HG02678 (cell line): ENCODE results near the gene OAS3.
"Not testable (repeated sequence)": the region's sequence is repeated elsewhere in the genome, so short reads cannot be mapped to it uniquely, and the experiment has no call there.

Experiments used
- ATAC-seq: cut with Tn5 transposase; IDR thresholded peaks from one replicate; pipeline ENCODE4 v1.9.1; 2021; ENCODE audit warnings: mild to moderate bottlenecking, moderate library complexity; ENCODE audit not compliant: unreplicated experiment

Gene OAS3

DNA sequence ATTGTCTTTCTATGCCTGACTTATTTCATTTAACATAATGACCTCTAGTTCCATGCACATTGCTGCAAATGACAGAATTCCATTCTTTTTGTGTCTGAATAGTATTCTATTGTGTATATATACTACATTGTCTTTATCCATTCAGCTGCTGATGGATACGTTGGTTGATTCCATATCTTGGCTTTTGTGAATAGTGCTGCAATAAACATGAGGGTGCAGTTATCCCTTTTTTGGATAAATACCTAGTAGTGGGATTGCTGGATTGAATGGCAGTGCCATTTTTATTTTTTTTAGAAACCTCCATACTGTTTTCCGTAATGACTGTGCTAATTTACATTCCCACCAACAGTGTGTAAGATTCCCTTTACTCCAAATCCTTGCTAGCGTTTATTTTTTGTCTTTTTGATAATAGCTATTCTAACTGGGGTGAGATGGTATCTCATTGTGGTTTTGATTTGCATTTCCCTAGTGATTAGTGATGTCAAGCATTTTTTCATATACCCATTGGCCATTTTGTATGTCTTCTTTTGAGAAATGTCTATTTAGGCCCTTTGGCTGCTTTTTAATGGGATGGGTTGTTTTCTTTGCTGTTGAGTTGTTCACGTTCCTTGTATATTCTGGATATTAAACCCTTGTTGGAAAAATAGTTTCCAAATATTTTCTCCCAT, 42.4 kb downstream of the OAS3 start:
- ATAC-seq: no peak

GRCh38 chr12:112985642-112986290, 47.5 kb downstream of the OAS3 start:
- no peak for ATAC-seq

GRCh38 chr12:112986291-112986800, 48.1 kb downstream of the OAS3 start:
- ATAC-seq: no peak

DNA sequence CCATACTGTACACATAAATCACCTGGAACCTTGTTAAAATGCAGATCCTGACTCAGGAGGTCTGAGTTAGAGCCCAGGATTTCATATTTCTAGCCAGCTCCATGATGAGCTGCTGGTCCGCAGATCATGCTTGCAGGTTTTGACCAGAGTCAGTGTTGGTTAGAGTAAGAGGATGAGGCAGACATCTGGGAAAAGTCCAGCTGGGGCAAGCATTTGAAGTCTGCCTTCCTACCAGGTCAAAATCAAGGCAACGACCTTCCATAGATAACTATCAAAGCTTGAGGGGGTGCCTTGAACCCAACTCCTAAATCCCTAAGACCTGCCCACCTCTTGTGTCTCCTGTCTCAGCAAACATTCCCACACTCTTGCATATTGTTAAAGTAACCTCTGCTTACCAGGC, 49.3 kb downstream of the OAS3 start:
- ATAC-seq: no peak

GRCh38 chr12:112988224-112988623, 50.0 kb downstream of the OAS3 start:
- peak; percentile 55 for ATAC-seq

GRCh38 chr12:112988823-112989385, 50.6 kb downstream of the OAS3 start:
- ATAC-seq: not testable (repeated sequence)

DNA sequence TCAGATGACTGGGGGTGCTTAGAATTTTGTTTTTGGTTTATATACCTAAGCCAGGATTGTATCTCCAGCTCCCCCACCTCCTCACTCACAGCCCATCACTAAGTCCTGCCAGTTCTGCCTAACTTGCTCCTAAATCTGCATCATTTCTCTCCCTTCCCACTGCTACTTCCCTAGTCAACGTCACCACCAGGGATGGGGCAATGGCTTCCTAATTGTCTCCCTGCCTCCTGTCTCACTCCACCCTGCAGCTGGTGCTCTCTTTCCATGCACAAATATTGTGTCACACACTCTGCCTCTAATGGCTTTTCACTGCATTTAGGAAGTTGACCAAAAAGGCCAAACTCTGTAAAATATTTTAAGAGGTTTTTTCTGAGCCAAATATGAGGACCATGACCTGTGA, 51.5 kb downstream of the OAS3 start:
- ATAC-seq: no peak

DNA sequence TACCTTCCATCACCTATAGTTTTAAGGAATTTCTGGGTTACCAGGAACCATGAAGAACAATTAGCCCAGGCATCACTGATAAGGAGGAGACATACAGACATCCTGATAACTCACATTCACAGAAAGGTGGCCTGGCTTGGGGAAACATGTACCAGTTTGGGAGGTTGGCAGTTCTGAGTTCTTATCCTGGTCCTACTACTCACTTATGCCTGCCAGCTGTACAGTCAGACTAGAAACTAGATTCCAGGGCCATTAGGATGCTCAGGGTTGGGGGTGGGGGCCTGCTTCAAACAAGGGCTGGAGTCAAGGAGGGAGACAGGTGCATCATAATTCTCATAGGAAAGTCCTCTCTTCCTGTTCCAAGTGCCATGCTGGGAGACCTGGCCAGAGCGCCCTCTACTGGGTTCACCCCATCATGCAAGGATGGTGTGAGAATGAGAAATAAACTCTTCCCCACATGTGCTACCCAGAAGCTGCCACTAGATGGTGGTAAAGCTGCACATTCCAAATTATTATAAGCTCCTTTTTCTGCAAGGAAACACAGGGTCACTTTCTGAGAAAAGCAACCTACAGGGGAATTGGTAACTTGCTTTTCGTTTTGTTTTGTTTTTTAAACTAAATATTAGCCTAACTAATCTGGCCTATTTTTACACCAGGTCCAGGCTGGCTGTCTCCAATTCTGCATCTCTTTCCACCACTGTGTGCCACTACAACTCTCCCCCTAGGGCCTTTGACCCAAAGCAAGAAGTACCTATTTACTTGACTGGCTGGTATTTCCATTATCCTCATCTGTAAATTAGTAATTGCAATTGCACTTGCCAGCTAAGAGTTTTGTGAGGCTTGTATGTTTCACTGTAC, 54.5 kb downstream of the OAS3 start:
- ATAC-seq: no peak

GRCh38 chr12:112995008-112995407, 56.7 kb downstream of the OAS3 start:
- ATAC-seq: no peak

DNA sequence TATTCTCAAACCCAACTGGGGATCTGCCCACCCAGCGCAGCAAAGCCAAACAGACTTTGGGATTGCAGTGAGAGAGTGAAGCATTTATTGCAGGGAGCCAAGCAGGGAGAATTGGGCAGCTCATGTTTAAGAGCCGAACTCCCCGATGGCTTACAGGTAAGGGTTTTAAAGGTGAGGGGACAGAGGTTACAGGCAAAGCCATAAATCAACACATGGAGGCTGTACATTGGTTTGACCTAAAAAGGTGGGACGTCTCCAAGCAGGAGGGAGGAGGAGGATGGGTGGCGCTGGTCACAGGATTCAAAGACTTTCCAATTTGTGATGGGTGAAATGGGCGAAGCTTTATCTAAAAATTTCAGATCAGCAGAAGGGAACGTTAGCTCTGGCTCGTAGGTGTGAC, 58.2 kb downstream of the OAS3 start:
- no peak for ATAC-seq

GRCh38 chr12:112997506-112997905, 59.2 kb downstream of the OAS3 start:
- ATAC-seq: no peak

DNA sequence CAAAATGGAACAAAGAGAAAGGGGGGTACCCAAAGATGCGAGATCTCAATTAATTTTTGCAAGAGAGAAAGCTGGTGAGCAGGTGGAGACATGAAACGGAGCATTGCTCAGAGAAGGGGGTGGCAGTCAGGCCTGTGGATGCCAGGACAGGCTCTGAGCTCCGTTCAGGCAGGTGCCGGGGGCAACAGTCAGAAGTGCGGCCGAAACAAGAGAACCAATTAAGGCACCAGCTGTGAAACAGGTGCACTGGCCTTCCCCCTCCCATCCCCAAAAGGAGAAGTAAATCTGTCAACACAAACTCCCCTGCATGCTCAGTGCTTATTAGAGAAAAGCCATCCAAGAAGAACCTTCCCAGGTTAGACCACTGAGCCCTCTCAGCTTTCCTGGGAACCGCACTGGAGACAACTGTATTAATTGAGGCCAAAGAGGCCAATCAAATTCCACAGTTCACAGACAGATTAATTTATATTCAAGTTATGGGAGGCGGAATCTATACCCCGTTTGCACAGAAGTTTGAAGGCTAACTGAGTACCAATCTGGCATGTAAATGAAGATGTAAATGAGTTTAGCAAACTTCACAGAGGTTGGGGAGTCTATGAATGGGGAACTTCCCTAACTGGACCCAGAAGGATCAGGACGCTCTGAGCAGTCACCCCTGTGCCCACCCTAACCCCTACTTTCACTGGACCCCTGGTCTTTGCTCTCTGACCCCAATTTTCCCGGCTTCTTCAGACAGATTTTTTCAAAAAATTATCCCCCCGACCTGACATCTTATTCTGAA, 60.9 kb downstream of the OAS3 start:
- peak; percentile 94 for ATAC-seq

DNA sequence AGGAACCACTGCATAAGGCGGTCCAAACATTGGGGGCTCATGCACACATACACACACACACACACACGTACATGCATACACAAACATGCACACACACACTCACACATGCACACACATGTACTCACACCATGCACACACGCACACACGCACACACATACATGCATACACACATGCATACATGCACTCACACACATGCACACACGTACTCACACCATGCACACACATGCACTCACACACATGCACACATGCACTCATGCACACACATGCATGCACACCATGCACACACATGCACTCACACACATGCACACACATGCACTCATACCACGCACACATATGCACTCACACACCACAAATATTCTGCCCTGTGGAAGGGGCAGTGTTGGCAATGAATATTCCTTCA, 62.2 kb downstream of the OAS3 start:
- no peak for ATAC-seq

DNA sequence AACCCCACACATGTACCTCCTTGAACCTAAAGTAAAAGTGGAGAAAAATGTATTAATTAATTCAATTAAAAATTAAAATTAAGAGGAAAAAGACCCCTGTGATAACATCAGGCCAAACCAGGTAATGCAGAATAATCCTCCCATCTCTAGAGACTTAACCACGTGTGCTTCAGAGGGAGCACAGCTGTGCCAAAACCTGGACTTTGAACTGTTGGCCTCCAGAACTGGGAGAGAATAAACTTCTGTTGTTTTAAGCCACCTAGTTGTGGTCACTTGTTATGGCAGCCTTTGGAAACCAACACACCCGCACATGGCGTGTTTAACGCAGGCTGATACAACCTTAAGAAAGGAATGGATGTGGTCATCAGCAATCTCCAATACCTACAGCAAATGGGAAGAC, 63.9 kb downstream of the OAS3 start:
- ATAC-seq: no peak

GRCh38 chr12:113002676-113003075, 64.4 kb downstream of the OAS3 start:
- ATAC-seq: no peak

DNA sequence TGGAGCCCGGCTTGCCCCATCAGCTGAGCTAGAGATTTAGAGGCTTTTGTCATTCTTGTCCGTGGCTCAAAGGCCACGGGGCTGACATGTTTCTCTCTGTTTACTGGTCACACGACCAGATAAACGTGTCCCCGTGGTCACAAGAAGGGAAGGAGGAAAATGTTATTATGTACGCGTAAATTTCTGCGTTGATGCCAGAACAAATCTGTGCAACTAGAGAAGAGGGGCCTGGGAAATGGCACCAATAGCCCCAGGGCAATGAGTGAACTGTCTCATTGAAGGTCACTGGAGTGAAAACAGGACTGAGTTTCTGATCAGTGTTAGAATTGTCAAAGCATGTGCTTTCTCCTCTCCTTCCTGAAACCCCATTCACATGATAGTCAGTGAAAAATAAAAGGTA, 65.4 kb downstream of the OAS3 start:
- no peak for ATAC-seq

DNA sequence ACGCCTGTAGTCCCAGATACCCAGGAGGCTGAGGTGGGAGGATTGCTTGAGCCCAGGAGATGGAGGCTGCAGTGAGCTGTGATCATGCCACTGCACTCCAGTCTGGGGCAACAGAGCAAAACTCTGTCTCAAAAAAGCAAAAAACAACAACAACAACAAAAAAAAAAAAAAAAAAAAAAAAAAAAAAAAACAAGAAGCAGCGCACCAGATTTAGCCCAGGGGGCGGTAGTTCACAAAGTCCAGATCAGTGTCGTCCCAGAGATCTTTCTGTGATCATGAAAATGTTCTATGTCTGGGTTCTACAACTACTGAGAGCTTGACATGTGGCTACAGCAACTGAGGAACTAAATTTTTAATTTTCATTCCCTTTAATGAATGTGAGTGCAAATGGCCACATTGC, 67.5 kb downstream of the OAS3 start:
- no peak for ATAC-seq

DNA sequence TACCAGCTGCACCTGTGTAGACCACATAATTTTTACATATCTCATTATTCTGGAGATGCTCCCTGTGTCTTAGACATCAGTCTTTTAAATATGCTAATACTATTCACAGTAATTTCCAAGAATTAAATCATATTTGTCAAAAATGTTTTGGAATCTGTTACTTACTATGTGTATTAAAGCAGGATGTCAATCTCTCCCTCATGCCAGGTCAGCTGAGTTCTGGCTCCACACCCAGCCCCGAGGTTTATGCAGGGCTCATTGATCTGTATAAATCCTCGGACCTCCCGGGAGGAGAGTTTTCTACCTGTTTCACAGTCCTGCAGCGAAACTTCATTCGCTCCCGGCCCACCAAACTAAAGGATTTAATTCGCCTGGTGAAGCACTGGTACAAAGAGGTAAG, 67.9 kb downstream of the OAS3 start:
- ATAC-seq: no peak

DNA sequence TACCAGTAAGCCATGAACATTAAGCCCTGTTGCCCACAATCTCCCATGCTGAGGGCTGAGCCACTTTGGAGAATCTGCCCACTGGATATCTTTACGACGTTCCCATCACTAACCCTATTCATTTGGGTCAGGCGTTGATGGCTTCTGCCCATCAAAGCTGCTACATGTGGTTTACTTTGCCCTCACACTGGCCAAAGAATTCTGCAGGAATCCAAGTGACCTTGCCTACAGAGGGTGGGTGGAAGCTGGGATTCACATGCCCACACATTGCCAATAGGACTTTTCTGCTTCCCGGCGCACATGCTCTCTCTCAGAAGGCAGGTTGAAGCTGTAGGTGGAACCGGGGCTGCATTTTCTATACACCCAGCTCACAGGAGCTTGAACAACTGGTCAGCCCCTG, 68.4 kb downstream of the OAS3 start:
- no peak for ATAC-seq

DNA sequence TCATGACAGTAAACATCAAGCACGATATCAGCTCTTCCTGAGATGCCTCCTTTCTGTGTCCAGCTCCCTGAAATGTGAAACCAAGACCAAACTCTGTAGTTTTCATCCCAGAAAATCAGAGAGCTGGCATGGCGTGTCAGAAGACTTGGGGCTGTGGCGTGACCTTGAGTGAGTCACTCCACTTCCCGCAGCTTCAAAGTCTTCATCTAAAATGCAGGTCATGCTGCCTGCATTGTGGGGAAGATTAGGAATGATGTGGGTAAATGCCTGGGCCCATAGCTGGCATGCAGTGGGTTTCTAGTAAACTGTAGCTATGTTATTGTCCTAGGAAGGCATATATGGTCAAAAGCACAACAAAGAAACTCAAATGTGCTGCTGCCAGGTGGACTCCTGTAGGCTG, 68.9 kb downstream of the OAS3 start:
- no peak for ATAC-seq

DNA sequence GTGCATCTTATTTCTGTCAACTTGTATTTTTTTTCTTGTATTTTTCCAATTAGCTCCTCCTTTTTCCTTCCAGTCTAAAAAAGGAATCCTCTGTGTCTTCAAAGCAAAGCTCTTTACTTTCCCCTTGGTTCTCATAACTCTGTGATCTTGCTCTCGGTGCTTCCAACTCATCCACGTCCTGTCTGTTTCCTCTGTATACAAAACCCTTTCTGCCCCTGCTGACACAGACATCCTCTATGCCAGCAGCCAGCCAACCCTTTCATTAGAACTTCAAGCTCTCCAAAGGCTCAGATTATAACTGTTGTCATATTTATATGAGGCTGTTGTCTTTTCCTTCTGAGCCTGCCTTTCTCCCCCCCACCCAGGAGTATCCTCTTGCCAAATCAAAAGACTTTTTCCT, 72.4 kb downstream of the OAS3 start:
- no peak for ATAC-seq
